Transverse colon (tissue), 4 donors: Measurements from ENCODE around the gene GALNT13. TPM values are rescaled to one million over a fixed set of nuclear protein-coding genes. Genes with fewer than 3 reads are reported as not detected.

Source experiments
- DNase-seq: peaks from one replicate; pipeline ENCODE4 v3.0.0-alpha.2; 2019
- H3K27ac ChIP-seq, 4 donors: fragments of 200-600 bp; sonication (generic); 2 replicates each; pipeline ENCODE4 v1.5.1; 2016 to 2018; ENCODE audit warnings: inconsistent platforms in 4 of 4
- H3K27me3 ChIP-seq: fragments of 200-600 bp; sonication (generic); 2 replicates; pipeline ENCODE4 v1.5.1; 2017; ENCODE audit warnings: inconsistent platforms
- H3K36me3 ChIP-seq, 4 donors: fragments of 200-600 bp; sonication (generic); 2 replicates each; pipeline ENCODE4 v1.5.1; 2017 to 2019; ENCODE audit warnings: inconsistent platforms in 4 of 4
- H3K4me1 ChIP-seq, 4 donors: fragments of 200-600 bp; sonication (generic); 2 replicates each; pipeline ENCODE4 v1.5.1; 2017 to 2020; ENCODE audit warnings: inconsistent platforms in 4 of 4
- H3K4me3 ChIP-seq, 4 donors: fragments of 200-600 bp; sonication (generic); 1 replicate in 1 of 4; 2 replicates in 3 of 4; pipeline versions ENCODE4 v1.5.1 to v1.6.1; 2017 to 2019; ENCODE audit warnings: inconsistent platforms in 4 of 4
- H3K9me3 ChIP-seq, 2 donors: fragments of 200-600 bp; sonication (generic); 2 replicates each; pipeline ENCODE4 v1.5.1; 2017 to 2019; ENCODE audit warnings: inconsistent platforms in 2 of 2
- CTCF ChIP-seq, 5 experiments: fragments of 200-600 bp in 3 of 5; fragments of 450-650 bp in 2 of 5; sonication (generic) in 3 of 5; IDR thresholded peaks; 1 replicate in 2 of 5; 2 replicates in 3 of 5; pipeline ENCODE4 v1.5.1; 2016 to 2017; ENCODE audit warnings: antibody characterized with exemption in 5 of 5, inconsistent platforms in 3 of 5, mild to moderate bottlenecking in 2 of 5, moderate library complexity in 1 of 5
- EP300 ChIP-seq: sonication (generic); formaldehyde crosslinking; IDR thresholded peaks from one replicate; pipeline ENCODE4 v1.6.1; 2017; ENCODE audit warnings: antibody characterized with exemption, low read depth
- POLR2A ChIP-seq: fragments of 450-650 bp; IDR thresholded peaks from one replicate; pipeline ENCODE4 v1.6.1; 2016; ENCODE audit warnings: antibody characterized with exemption, mild to moderate bottlenecking, moderate library complexity
- POLR2AphosphoS5 ChIP-seq, 3 donors: sonication (generic); formaldehyde crosslinking; IDR thresholded peaks; one replicate each; pipeline ENCODE4 v1.6.1; 2016; ENCODE audit warnings: antibody characterized with exemption in 3 of 3
- WGBS, 2 donors: methylation state at CpG; one replicate each; pipeline ENCODE4 v1.1.5; 2018; ENCODE audit warnings: low coverage in 1 of 2; 5-methylcytosine and 5-hydroxymethylcytosine counted together
- in situ Hi-C, 4 donors: fragments of 200-750 bp; cut with MboI; loops; one replicate each; pipeline versions ENCODE4 v1.15.0 to v1.15.1; 2017; ENCODE audit warnings: low sequenced_read_pairs in 3 of 4, low pct_ligation_motif_present in 1 of 4, low pct_unique_long_range_greater_than_20kb in 1 of 4
- intact Hi-C: fragments of 100-400 bp; cut with DNase I; formaldehyde crosslinking; loops from one replicate; pipeline ENCODE4 v1.15.1; 2023; ENCODE audit warnings: low total_unique reads
- total RNA-seq, 4 donors: library from RNA; depleted of rRNA; stranded (reverse); fragments of >200 nt; gene quantifications; one replicate each; pipeline ENCODE4 v1.1.0, GENCODE V29; 2016

GALNT13 gene
- total RNA-seq, 4 donors from 2014 or later, result 0.41 to 0.95 TPM; not detected in 2

GRCh38 chr2:154240316-154240715, 368.6 kb downstream of the GALNT13 start:
- intact Hi-C loops, result no loop called here
- Histone ChIP-seq H3K4me1 (no peaks in the 10 kb centered on the region), H3K9me3 (no peaks in the 10 kb centered on the region), H3K27ac (no peak overlapping the region), H3K27me3 (no peaks in the 10 kb centered on the region), H3K36me3 (no peaks in the 10 kb centered on the region), H3K4me3 (no peak overlapping the region)
- no peak for TF ChIP-seq POLR2A
- no peak for TF ChIP-seq EP300
- no peak for TF ChIP-seq CTCF (IDR thresholded peaks at IDR 0.05)
- no peak for TF ChIP-seq POLR2AphosphoS5 (IDR thresholded peaks at IDR 0.05)
- in situ Hi-C loops, result no loop called here
- no peak for DNase-seq
- 82 to 100% methylated on average over 1 to 8 of the region's 8 CpGs for WGBS, 2 donors

GRCh38 chr2:154240921-154241379, 369.2 kb downstream of the GALNT13 start:
- H3K27ac ChIP-seq, result no peak overlapping the region
- DNase-seq, result no peak
- intact Hi-C loops, result no loop called here
- TF ChIP-seq POLR2AphosphoS5 (IDR thresholded peaks at IDR 0.05) (no peak), EP300 (no peak), CTCF (IDR thresholded peaks at IDR 0.05) (no peak), POLR2A (no peak)
- 83 to 100% methylated on average over 1 to 12 of the region's 12 CpGs for WGBS, 2 donors
- H3K36me3 ChIP-seq, result no peaks in the 10 kb centered on the region
- H3K4me3 ChIP-seq, result no peak overlapping the region
- in situ Hi-C loops, result no loop called here
- no peaks in the 10 kb centered on the region for H3K9me3 ChIP-seq
- H3K27me3 ChIP-seq, result no peaks in the 10 kb centered on the region
- H3K4me1 ChIP-seq, result no peaks in the 10 kb centered on the region

GRCh38 chr2:154242687-154243086, 371.0 kb downstream of the GALNT13 start:
- WGBS, 2 donors, result 71 to 75% methylated on average over 7 of the region's 7 CpGs
- TF ChIP-seq POLR2AphosphoS5 (IDR thresholded peaks at IDR 0.05), result no peak
- no peak for TF ChIP-seq POLR2A
- TF ChIP-seq EP300, result no peak
- TF ChIP-seq CTCF (IDR thresholded peaks at IDR 0.05), result no peak
- intact Hi-C loops (no loop called here), in situ Hi-C loops (no loop called here)
- H3K27me3 ChIP-seq, result no peaks in the 10 kb centered on the region
- H3K4me3 ChIP-seq, result no peak overlapping the region
- no peak for DNase-seq
- H3K36me3 ChIP-seq, result no peaks in the 10 kb centered on the region
- H3K27ac ChIP-seq, result no peak overlapping the region
- H3K4me1 ChIP-seq, result no peaks in the 10 kb centered on the region
- no peaks in the 10 kb centered on the region for H3K9me3 ChIP-seq

- Histone ChIP-seq H3K9me3 (no peaks in the 10 kb centered on the region), H3K4me1 (no peaks in the 10 kb centered on the region), H3K36me3 (no peaks in the 10 kb centered on the region), H3K27me3 (no peaks in the 10 kb centered on the region), H3K4me3 (no peak overlapping the region), H3K27ac (no peak overlapping the region)
- intact Hi-C loops (no loop called here), in situ Hi-C loops (no loop called here)
- TF ChIP-seq EP300 (no peak), POLR2A (no peak), CTCF (IDR thresholded peaks at IDR 0.05) (no peak), POLR2AphosphoS5 (IDR thresholded peaks at IDR 0.05) (no peak)
- DNase-seq, result no peak
- WGBS, 2 donors, result 15 to 57% methylated on average over 1 of the region's 1 CpG
Measured at GRCh38 chr2:154243685-154244084, 372.0 kb downstream of the GALNT13 start.
